Measurements from ENCODE around the gene RABGAP1L.

The RABGAP1L gene

GRCh38 chr1:174743654-174744561 is 584.6 kb downstream of the RABGAP1L start:
- Histone ChIP-seq H3K4me3 (no peak overlapping the region), H3K27ac (no peak overlapping the region), H3K9ac (ENCODE audit: insufficient read length) (no peak overlapping the region), H3K9me3 (ENCODE audit: low read depth, low read length) (no peaks in the 10 kb centered on the region), H3K36me3 (ENCODE audit: insufficient read depth, low read length) (no peaks in the 10 kb centered on the region)
- TF ChIP-seq EZH2 (IDR thresholded peaks at IDR 0.05) (no peak), FOXP2 (optimal IDR thresholded peaks at IDR 0.05; ENCODE audit: control extremely low read depth, extremely low read length, insufficient read depth) (no peak), POLR2AphosphoS5 (IDR thresholded peaks at IDR 0.05; ENCODE audit: borderline replicate concordance, low read depth, low read length) (no peak)
- DNase-seq (ENCODE audit: low read depth, low spot score), result peak; percentile 26

- Histone ChIP-seq H3K36me3 (ENCODE audit: insufficient read depth, low read length) (no peaks in the 10 kb centered on the region), H3K4me3 (no peak overlapping the region), H3K27ac (no peak overlapping the region), H3K9me3 (ENCODE audit: low read depth, low read length) (no peaks in the 10 kb centered on the region), H3K9ac (ENCODE audit: insufficient read length) (no peak overlapping the region)
- DNase-seq (ENCODE audit: low read depth, low spot score), result no peak
- TF ChIP-seq POLR2AphosphoS5 (IDR thresholded peaks at IDR 0.05; ENCODE audit: borderline replicate concordance, low read depth, low read length) (no peak), EZH2 (IDR thresholded peaks at IDR 0.05) (no peak), FOXP2 (optimal IDR thresholded peaks at IDR 0.05; ENCODE audit: control extremely low read depth, extremely low read length, insufficient read depth) (no peak)
These were observed 585.6 kb downstream of the RABGAP1L start for GRCh38 chr1:174744886-174745285.

- Histone ChIP-seq H3K27ac (no peak overlapping the region), H3K36me3 (ENCODE audit: insufficient read depth, low read length) (no peaks in the 10 kb centered on the region), H3K9ac (ENCODE audit: insufficient read length) (no peak overlapping the region), H3K9me3 (ENCODE audit: low read depth, low read length) (no peaks in the 10 kb centered on the region), H3K4me3 (no peak overlapping the region)
- no peak for TF ChIP-seq FOXP2 (optimal IDR thresholded peaks at IDR 0.05; ENCODE audit: control extremely low read depth, extremely low read length, insufficient read depth)
- DNase-seq (ENCODE audit: low read depth, low spot score), result no peak
These were observed 586.9 kb downstream of the RABGAP1L start for GRCh38 chr1:174746024-174746808.

GRCh38 chr1:174747613-174748012 is 588.3 kb downstream of the RABGAP1L start:
- Histone ChIP-seq H3K27ac (no peak overlapping the region), H3K9me3 (ENCODE audit: low read depth, low read length) (no peaks in the 10 kb centered on the region), H3K4me3 (no peak overlapping the region), H3K36me3 (ENCODE audit: insufficient read depth, low read length) (no peaks in the 10 kb centered on the region), H3K9ac (ENCODE audit: insufficient read length) (no peak overlapping the region)
- no peak for DNase-seq (ENCODE audit: low read depth, low spot score)
- TF ChIP-seq EZH2 (IDR thresholded peaks at IDR 0.05) (no peak), POLR2AphosphoS5 (IDR thresholded peaks at IDR 0.05; ENCODE audit: borderline replicate concordance, low read depth, low read length) (no peak), FOXP2 (optimal IDR thresholded peaks at IDR 0.05; ENCODE audit: control extremely low read depth, extremely low read length, insufficient read depth) (no peak)

- no peak overlapping the region for H3K27ac ChIP-seq
- H3K4me3 ChIP-seq, result no peak overlapping the region
- no peak for TF ChIP-seq EZH2 (IDR thresholded peaks at IDR 0.05)
- no peak for TF ChIP-seq POLR2AphosphoS5 (IDR thresholded peaks at IDR 0.05; ENCODE audit: borderline replicate concordance, low read depth, low read length)
- no peaks in the 10 kb centered on the region for H3K36me3 ChIP-seq (ENCODE audit: insufficient read depth, low read length)
- no peak for DNase-seq (ENCODE audit: low read depth, low spot score)
- H3K9ac ChIP-seq (ENCODE audit: insufficient read length), result no peak overlapping the region
- no peaks in the 10 kb centered on the region for H3K9me3 ChIP-seq (ENCODE audit: low read depth, low read length)
These were observed 589.3 kb downstream of the RABGAP1L start for GRCh38 chr1:174748586-174748985.

DNA sequence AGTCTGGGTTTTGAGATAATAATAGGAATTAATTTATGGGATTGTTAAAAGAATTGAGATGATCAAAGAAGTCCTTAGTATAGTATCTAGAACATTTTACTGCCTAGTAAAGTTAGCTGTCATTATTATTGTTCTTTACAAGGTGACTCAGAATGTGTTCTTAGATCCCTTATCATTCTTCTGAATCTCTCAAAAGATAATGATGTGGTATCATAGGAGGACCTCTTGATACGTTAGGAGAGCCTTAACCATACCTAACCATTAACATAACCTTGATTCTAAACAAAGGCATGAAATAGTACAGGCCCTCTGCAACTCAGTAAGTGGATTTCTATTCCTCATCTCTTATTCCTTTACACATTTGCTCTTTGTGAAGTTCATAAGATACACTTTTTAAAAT is 593.8 kb downstream of the RABGAP1L start:
- no peak for TF ChIP-seq POLR2AphosphoS5 (IDR thresholded peaks at IDR 0.05; ENCODE audit: borderline replicate concordance, low read depth, low read length)
- no peak for TF ChIP-seq FOXP2 (optimal IDR thresholded peaks at IDR 0.05; ENCODE audit: control extremely low read depth, extremely low read length, insufficient read depth)
- TF ChIP-seq EZH2 (IDR thresholded peaks at IDR 0.05), result no peak
- H3K27ac ChIP-seq, result no peak overlapping the region
- no peak overlapping the region for H3K9ac ChIP-seq (ENCODE audit: insufficient read length)
- no peak overlapping the region for H3K4me3 ChIP-seq
- DNase-seq (ENCODE audit: low read depth, low spot score), result no peak
- no peaks in the 10 kb centered on the region for H3K9me3 ChIP-seq (ENCODE audit: low read depth, low read length)
- no peaks in the 10 kb centered on the region for H3K36me3 ChIP-seq (ENCODE audit: insufficient read depth, low read length)

DNA sequence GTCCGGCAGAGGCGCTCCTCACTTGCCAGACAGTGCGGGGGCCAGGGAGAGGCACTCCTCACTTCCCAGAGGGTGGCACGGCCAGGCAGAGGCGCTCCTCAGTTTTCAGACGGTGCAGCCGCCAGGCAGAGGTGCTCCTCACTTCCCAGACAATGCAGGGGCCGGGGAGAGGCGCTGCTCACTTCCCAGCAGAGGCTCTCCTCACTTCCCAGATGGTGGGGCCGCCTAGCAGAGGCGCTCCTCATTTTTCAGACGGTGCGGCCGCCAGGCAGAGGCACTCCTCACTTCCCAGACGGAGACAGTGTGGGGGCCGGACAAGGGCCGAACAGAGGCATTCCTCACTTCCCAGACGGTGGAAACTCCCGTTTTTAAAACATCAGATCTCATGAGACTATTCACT is 602.0 kb downstream of the RABGAP1L start:
- Histone ChIP-seq H3K4me3 (no peak overlapping the region), H3K9me3 (ENCODE audit: low read depth, low read length) (no peaks in the 10 kb centered on the region), H3K9ac (ENCODE audit: insufficient read length) (no peak overlapping the region), H3K36me3 (ENCODE audit: insufficient read depth, low read length) (no peaks in the 10 kb centered on the region), H3K27ac (no peak overlapping the region)
- DNase-seq (ENCODE audit: low read depth, low spot score), result no peak
- TF ChIP-seq EZH2 (IDR thresholded peaks at IDR 0.05), result no peak
- no peak for TF ChIP-seq FOXP2 (optimal IDR thresholded peaks at IDR 0.05; ENCODE audit: control extremely low read depth, extremely low read length, insufficient read depth)
- TF ChIP-seq POLR2AphosphoS5 (IDR thresholded peaks at IDR 0.05; ENCODE audit: borderline replicate concordance, low read depth, low read length), result no peak

GRCh38 chr1:174761901-174762585 is 602.7 kb downstream of the RABGAP1L start:
- Histone ChIP-seq H3K9me3 (ENCODE audit: low read depth, low read length) (no peaks in the 10 kb centered on the region), H3K9ac (ENCODE audit: insufficient read length) (no peak overlapping the region), H3K4me3 (no peak overlapping the region), H3K36me3 (ENCODE audit: insufficient read depth, low read length) (no peaks in the 10 kb centered on the region), H3K27ac (no peak overlapping the region)
- no peak for DNase-seq (ENCODE audit: low read depth, low spot score)
- TF ChIP-seq FOXP2 (optimal IDR thresholded peaks at IDR 0.05; ENCODE audit: control extremely low read depth, extremely low read length, insufficient read depth) (no peak), EZH2 (IDR thresholded peaks at IDR 0.05) (no peak), POLR2AphosphoS5 (IDR thresholded peaks at IDR 0.05; ENCODE audit: borderline replicate concordance, low read depth, low read length) (no peak)
